Stimulated activated CD8-positive, alpha-beta memory T cell treated with anti-CD3 and anti-CD28 coated beads, Interleukin-7, amount 100 ng/mL, for 48 hours (primary cell): ENCODE measurements around the gene RNASEL.

Experiments used
- DNase-seq, 2 donors: peaks; one replicate each; pipeline ENCODE4 v3.0.0-alpha.2; 2020; ENCODE audit warnings: low read depth in 1 of 2; ENCODE audit errors: extremely low read depth in 1 of 2

Gene RNASEL

GRCh38 chr1:182601913-182602312 lies 12.9 kb upstream of the RNASEL start:
- no peak for DNase-seq

- no peak for DNase-seq
Observed at GRCh38 chr1:182601416-182601786, 12.3 kb upstream of the RNASEL start.

GRCh38 chr1:182600745-182601415 lies 11.8 kb upstream of the RNASEL start:
- no peak for DNase-seq

GRCh38 chr1:182600036-182600713 lies 11.1 kb upstream of the RNASEL start:
- no peak for DNase-seq

- no peak for DNase-seq
Observed at GRCh38 chr1:182599339-182599738, 10.3 kb upstream of the RNASEL start.

- no peak for DNase-seq
Observed at GRCh38 chr1:182598296-182598695, 9.2 kb upstream of the RNASEL start.

GRCh38 chr1:182596934-182597333 lies 7.9 kb upstream of the RNASEL start:
- no peak for DNase-seq

- no peak for DNase-seq
Observed at GRCh38 chr1:182595641-182596240, 6.7 kb upstream of the RNASEL start.

GRCh38 chr1:182589931-182590330 lies 875 bp upstream of the RNASEL start:
- no peak for DNase-seq

- no peak for DNase-seq
Observed at GRCh38 chr1:182589520-182589919, 464 bp upstream of the RNASEL start.

GRCh38 chr1:182587666-182588499 lies 1.2 kb downstream of the RNASEL start:
- DNase-seq: no peak

GRCh38 chr1:182587093-182587492 lies 2.0 kb downstream of the RNASEL start:
- no peak for DNase-seq

GRCh38 chr1:182586380-182586779 lies 2.7 kb downstream of the RNASEL start:
- no peak for DNase-seq

GRCh38 chr1:182584746-182585145 lies 4.3 kb downstream of the RNASEL start:
- DNase-seq: no peak

- no peak for DNase-seq
Observed at GRCh38 chr1:182580736-182581135, 8.3 kb downstream of the RNASEL start.

GRCh38 chr1:182575540-182576149 lies 13.4 kb downstream of the RNASEL start:
- no peak for DNase-seq

GRCh38 chr1:182574156-182574555 lies 14.9 kb downstream of the RNASEL start:
- DNase-seq: no peak

GRCh38 chr1:182570611-182570970 lies 18.5 kb downstream of the RNASEL start:
- no peak for DNase-seq

- DNase-seq: no peak
Observed at GRCh38 chr1:182569939-182570610, 19.0 kb downstream of the RNASEL start.

GRCh38 chr1:182568647-182569284 lies 20.3 kb downstream of the RNASEL start:
- no peak for DNase-seq
